HCT116 (cell line): Measurements from ENCODE around the gene SPANXC. TPM values are rescaled to one million over a fixed set of nuclear protein-coding genes. Genes with fewer than 3 reads are reported as not detected.

ENCODE experiments used
- ATAC-seq: fragments of 200-7000 bp; cut with Tn5 transposase; 2 replicates; pipeline ENCODE4 v1.9.1; 2020; ENCODE audit warnings: mild to moderate bottlenecking, moderate library complexity
- BruUV-seq: library from RNA; stranded (reverse); fragments of 400-500 nt; replicated peaks from 2 replicates; lab custom pipeline; 2021; lab: Mats Ljungman, UMichigan
- CTCF ChIA-PET: fragments of 300-600 bp; sonication (Branson Sonifier 250); formaldehyde crosslinking; loops from one replicate; lab custom pipeline; 2021; ENCODE audit warnings: antibody characterized with exemption; lab: Charles Lee
- POLR2A ChIA-PET: fragments of 300-600, 350-600 bp; sonication (Branson Sonifier 250); formaldehyde crosslinking; loops from one replicate; lab custom pipeline; 2021; ENCODE audit warnings: antibody characterized with exemption; lab: Charles Lee
- RAD21 ChIA-PET, 2 experiments: fragments of 300-600 bp; sonication (Branson Sonifier 250); formaldehyde crosslinking; loops; one replicate each; lab custom pipeline; 2023; ENCODE audit warnings: low total read pairs in 2 of 2; ENCODE audit not compliant: uncharacterized antibody in 2 of 2, unreplicated experiment in 2 of 2, low non-redundant PET in 1 of 2; lab: Charles Lee
- DNase-seq: peaks from one replicate; pipeline ENCODE4 v3.0.0-alpha.2; 2010; ENCODE audit warnings: low read depth, low spot score
- H2AFZ ChIP-seq: fragments of 200-600 bp; shearing (Covaris generic), sonication (generic); 2 replicates; pipeline ENCODE4 v1.6.1; 2017; ENCODE audit warnings: low read depth, mixed run types, mixed read lengths, antibody characterized with exemption, low read length; ENCODE audit not compliant: poor library complexity, severe bottlenecking
- H3K27ac ChIP-seq: 2 replicates; pipeline ENCODE4 v1.5.1; 2012; ENCODE audit warnings: low read depth, low read length
- H3K27me3 ChIP-seq: fragments of 200-600 bp; sonication (generic); 2 replicates; pipeline ENCODE4 v1.6.1; 2016; ENCODE audit warnings: mixed run types, low read length, mixed read lengths; ENCODE audit not compliant: insufficient read depth
- H3K36me3 ChIP-seq, 2 experiments: fragments of 200-500 bp in 1 of 2; fragments of 200-600 bp in 1 of 2; sonication (Bioruptor generic) in 1 of 2; sonication (generic) in 1 of 2; 2 replicates each; pipeline versions ENCODE4 v1.5.1 to v1.6.1; 2014 to 2016; ENCODE audit warnings: low read length in 2 of 2, inconsistent platforms in 1 of 2, mixed read lengths in 1 of 2, mixed run types in 1 of 2; ENCODE audit not compliant: insufficient read depth in 2 of 2, control insufficient read depth in 1 of 2
- H3K4me1 ChIP-seq, 2 experiments: fragments of 200-600 bp in 1 of 2; sonication (generic) in 1 of 2; 2 replicates each; pipeline versions ENCODE4 v1.5.1 to v1.6.1; 2012 to 2017; ENCODE audit warnings: low read length in 2 of 2, inconsistent platforms in 1 of 2, mild to moderate bottlenecking in 1 of 2, mixed read lengths in 1 of 2, mixed run types in 1 of 2, moderate library complexity in 1 of 2; ENCODE audit not compliant: insufficient read depth in 2 of 2, control insufficient read depth in 1 of 2
- H3K4me2 ChIP-seq: fragments of 200-600 bp; sonication (generic); 2 replicates; pipeline ENCODE4 v1.6.1; 2017; ENCODE audit warnings: mixed run types, low read length, mixed read lengths
- H3K4me3 ChIP-seq, 2 experiments: fragments of 200-600 bp in 1 of 2; sonication (generic) in 1 of 2; replicated peaks in 1 of 2; 2 replicates each; pipeline ENCODE4 v1.5.1; 2011 to 2016; ENCODE audit warnings: low read length in 2 of 2, control low read depth in 1 of 2, low read depth in 1 of 2, mild to moderate bottlenecking in 1 of 2, mixed read lengths in 1 of 2, mixed run types in 1 of 2
- H3K79me2 ChIP-seq: fragments of 200-600 bp; sonication (generic); 2 replicates; pipeline ENCODE4 v1.6.1; 2017; ENCODE audit warnings: mild to moderate bottlenecking, mixed run types, low read length, moderate library complexity, mixed read lengths; ENCODE audit not compliant: insufficient read depth
- H3K9ac ChIP-seq: fragments of 200-600 bp; sonication (generic); 2 replicates; pipeline ENCODE4 v1.6.1; 2016; ENCODE audit warnings: low read length, mixed read lengths
- H3K9me2 ChIP-seq: fragments of 200-600 bp; sonication (generic), shearing (Covaris generic); 2 replicates; pipeline ENCODE4 v1.6.1; 2017; ENCODE audit warnings: mixed run types, mild to moderate bottlenecking, moderate library complexity; ENCODE audit not compliant: insufficient read depth
- H3K9me3 ChIP-seq, 2 experiments: fragments of 200-500 bp in 1 of 2; fragments of 200-600 bp in 1 of 2; sonication (Bioruptor generic) in 1 of 2; sonication (generic) in 1 of 2; 2 replicates each; pipeline ENCODE4 v1.6.1; 2014 to 2017; ENCODE audit warnings: low read length in 2 of 2, mixed read lengths in 2 of 2, inconsistent platforms in 1 of 2, low read depth in 1 of 2, mild to moderate bottlenecking in 1 of 2, mixed run types in 1 of 2, moderate library complexity in 1 of 2; ENCODE audit not compliant: control insufficient read depth in 1 of 2, insufficient read depth in 1 of 2
- H4K20me1 ChIP-seq: fragments of 200-600 bp; sonication (generic), shearing (Covaris generic); 2 replicates; pipeline ENCODE4 v1.6.1; 2017; ENCODE audit warnings: mixed run types, mild to moderate bottlenecking, moderate library complexity; ENCODE audit not compliant: insufficient read depth
- EZH2phosphoT487 ChIP-seq: fragments of 200-600 bp; IDR thresholded peaks from 2 replicates; pipeline ENCODE4 v1.6.1; 2018; ENCODE audit warnings: antibody characterized with exemption, borderline replicate concordance
- POLR2AphosphoS5 ChIP-seq: IDR thresholded peaks from 2 replicates; pipeline ENCODE4 v1.6.1; 2011; ENCODE audit warnings: mild to moderate bottlenecking, low read depth, low read length, moderate library complexity
- YY1 ChIP-seq: IDR thresholded peaks from 2 replicates; pipeline ENCODE4 v1.6.1; 2011; ENCODE audit warnings: low read length, low read depth, moderate library complexity, mild to moderate bottlenecking; ENCODE audit not compliant: insufficient replicate concordance; ENCODE audit errors: extremely low read depth
- intact Hi-C: fragments of 100-400 bp; cut with micrococcal nuclease; formaldehyde crosslinking; loops from 2 replicates; pipeline ENCODE4 v1.10.0; 2022
- total RNA-seq: library from RNA; stranded (reverse); gene quantifications from one replicate; pipeline ENCODE4 v1.2.1, GENCODE V29; 2021; ENCODE audit not compliant: unreplicated experiment
- TF ChIP-seq, protein P1 (sequence below): IDR thresholded peaks from 2 replicates; pipeline ENCODE4 v1.6.1; 2012; ENCODE audit warnings: low read depth

Gene SPANXC
- total RNA-seq, 1 experiment from 2014 or later = not detected

DNA sequence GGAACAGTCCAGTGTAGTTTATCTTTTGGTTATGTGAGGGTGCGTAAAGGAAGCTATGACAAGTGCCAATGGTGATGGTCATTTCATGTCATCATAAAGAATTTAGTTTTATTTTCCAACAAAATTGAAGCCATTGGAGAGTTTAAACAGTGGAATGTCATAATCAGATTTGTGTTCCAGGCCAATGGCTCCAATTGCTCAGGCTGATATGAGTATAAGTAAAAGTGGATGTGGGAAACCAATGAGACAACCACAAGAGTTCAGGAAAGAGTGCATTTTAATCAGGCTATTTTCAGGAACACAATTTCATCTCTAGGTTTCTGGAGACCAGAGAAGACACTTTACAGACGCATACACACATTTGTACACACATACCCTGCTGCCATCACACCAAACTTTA, 20.7 kb downstream of the SPANXC start:
- H4K20me1 ChIP-seq = no peaks in the 10 kb centered on the region
- no peaks in the 10 kb centered on the region for H3K9me2 ChIP-seq
- H3K79me2 ChIP-seq = no peaks in the 10 kb centered on the region
- no peak overlapping the region for H3K4me3 ChIP-seq
- POLR2A ChIA-PET = no interaction called here
- H3K9ac ChIP-seq = no peak overlapping the region
- H3K4me1 ChIP-seq = no peaks in the 10 kb centered on the region
- DNase-seq (no peak), ATAC-seq (no peak)
- no TSS peak for BruUV-seq
- H3K27ac ChIP-seq = no peak overlapping the region
- CTCF ChIA-PET = no interaction called here
- H3K27me3 ChIP-seq = no peaks in the 10 kb centered on the region
- no peak overlapping the region for H3K4me2 ChIP-seq
- TF ChIP-seq, protein P1, sequence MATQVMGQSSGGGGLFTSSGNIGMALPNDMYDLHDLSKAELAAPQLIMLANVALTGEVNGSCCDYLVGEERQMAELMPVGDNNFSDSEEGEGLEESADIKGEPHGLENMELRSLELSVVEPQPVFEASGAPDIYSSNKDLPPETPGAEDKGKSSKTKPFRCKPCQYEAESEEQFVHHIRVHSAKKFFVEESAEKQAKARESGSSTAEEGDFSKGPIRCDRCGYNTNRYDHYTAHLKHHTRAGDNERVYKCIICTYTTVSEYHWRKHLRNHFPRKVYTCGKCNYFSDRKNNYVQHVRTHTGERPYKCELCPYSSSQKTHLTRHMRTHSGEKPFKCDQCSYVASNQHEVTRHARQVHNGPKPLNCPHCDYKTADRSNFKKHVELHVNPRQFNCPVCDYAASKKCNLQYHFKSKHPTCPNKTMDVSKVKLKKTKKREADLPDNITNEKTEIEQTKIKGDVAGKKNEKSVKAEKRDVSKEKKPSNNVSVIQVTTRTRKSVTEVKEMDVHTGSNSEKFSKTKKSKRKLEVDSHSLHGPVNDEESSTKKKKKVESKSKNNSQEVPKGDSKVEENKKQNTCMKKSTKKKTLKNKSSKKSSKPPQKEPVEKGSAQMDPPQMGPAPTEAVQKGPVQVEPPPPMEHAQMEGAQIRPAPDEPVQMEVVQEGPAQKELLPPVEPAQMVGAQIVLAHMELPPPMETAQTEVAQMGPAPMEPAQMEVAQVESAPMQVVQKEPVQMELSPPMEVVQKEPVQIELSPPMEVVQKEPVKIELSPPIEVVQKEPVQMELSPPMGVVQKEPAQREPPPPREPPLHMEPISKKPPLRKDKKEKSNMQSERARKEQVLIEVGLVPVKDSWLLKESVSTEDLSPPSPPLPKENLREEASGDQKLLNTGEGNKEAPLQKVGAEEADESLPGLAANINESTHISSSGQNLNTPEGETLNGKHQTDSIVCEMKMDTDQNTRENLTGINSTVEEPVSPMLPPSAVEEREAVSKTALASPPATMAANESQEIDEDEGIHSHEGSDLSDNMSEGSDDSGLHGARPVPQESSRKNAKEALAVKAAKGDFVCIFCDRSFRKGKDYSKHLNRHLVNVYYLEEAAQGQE = no peak
- TF ChIP-seq EZH2phosphoT487 (no peak), POLR2AphosphoS5 (no peak)
- intact Hi-C loops = no loop called here
- H3K36me3 ChIP-seq = no peaks in the 10 kb centered on the region
- RAD21 ChIA-PET = no interaction called here
- H3K9me3 ChIP-seq = no peaks in the 10 kb centered on the region
- H2AFZ ChIP-seq = no peak overlapping the region

DNA sequence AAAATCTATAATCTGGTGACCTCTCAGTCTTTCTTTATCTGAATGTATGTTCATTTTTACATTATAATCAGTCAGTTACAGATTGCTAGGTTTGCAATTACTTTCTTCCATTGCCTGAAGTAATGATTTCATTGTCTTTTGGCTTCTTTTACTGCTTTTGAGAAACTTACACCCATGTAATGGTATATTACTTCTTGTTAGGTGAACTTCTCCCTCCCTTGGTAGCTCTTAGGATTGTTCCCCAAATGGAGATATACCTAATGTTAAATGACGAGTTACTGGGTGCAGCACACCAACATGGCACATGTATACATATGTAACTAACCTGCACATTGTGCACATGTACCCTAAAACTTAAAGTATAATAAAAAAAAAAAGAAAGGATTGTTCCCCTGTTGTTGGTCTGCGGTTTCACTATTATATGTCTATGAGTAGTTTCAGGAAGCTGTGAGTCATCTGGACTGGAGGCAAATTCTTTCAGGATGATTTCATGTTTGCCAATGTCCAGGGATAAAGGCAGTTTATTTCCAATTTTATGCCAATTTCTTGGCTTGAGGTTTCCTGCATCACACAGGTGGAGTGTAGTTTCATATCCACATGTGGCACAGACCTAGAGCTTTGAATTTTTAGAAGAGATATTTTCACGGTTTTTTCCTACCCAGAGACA, 21.8 kb downstream of the SPANXC start:
- ATAC-seq (no peak), DNase-seq (no peak)
- ChIA-PET RAD21 (no interaction called here), CTCF (no interaction called here), POLR2A (no interaction called here)
- Histone ChIP-seq H3K4me3 (no peak overlapping the region), H3K36me3 (no peaks in the 10 kb centered on the region), H3K9me3 (no peaks in the 10 kb centered on the region), H2AFZ (no peak overlapping the region), H3K9ac (no peak overlapping the region), H3K79me2 (no peaks in the 10 kb centered on the region), H3K27ac (no peak overlapping the region), H3K27me3 (no peaks in the 10 kb centered on the region), H4K20me1 (no peaks in the 10 kb centered on the region), H3K4me2 (no peak overlapping the region), H3K9me2 (no peaks in the 10 kb centered on the region), H3K4me1 (no peaks in the 10 kb centered on the region)
- TF ChIP-seq YY1 = no peak
- no TSS peak for BruUV-seq
- intact Hi-C loops = no loop called here
